KMS-11 (cell line): ENCODE measurements around the gene ME1.

Experiments used
- H2AFZ ChIP-seq: fragments of 200-600 bp; sonication (generic); 2 replicates; pipeline ENCODE4 v1.6.1; 2016; ENCODE audit warnings: antibody characterized with exemption, mixed run types, low read depth
- H3K27ac ChIP-seq: fragments of 200-600 bp; sonication (generic); 2 replicates; pipeline ENCODE4 v1.6.1; 2016; ENCODE audit warnings: mild to moderate bottlenecking, mixed run types
- H3K27me3 ChIP-seq: fragments of 200-600 bp; sonication (generic); 2 replicates; pipeline ENCODE4 v1.6.1; 2017; ENCODE audit warnings: mild to moderate bottlenecking, low read depth, mixed run types, moderate library complexity; ENCODE audit not compliant: insufficient read depth
- H3K36me3 ChIP-seq: fragments of 200-600 bp; sonication (generic); 2 replicates; pipeline ENCODE4 v1.6.1; 2017; ENCODE audit warnings: mild to moderate bottlenecking, mixed run types; ENCODE audit not compliant: insufficient read depth
- H3K4me1 ChIP-seq: fragments of 200-600 bp; sonication (generic); 2 replicates; pipeline ENCODE4 v1.6.1; 2016; ENCODE audit warnings: mild to moderate bottlenecking, low read depth, mixed run types; ENCODE audit not compliant: poor library complexity, severe bottlenecking
- H3K4me2 ChIP-seq: fragments of 200-600 bp; sonication (generic); 2 replicates; pipeline ENCODE4 v1.7.0; 2016; ENCODE audit warnings: mild to moderate bottlenecking, mixed run types
- H3K4me3 ChIP-seq: fragments of 200-600 bp; sonication (generic); IDR thresholded peaks from 2 replicates; pipeline ENCODE4 v1.6.1; 2017; ENCODE audit warnings: low read depth, low read length, mixed read lengths; ENCODE audit not compliant: insufficient read depth
- H3K79me2 ChIP-seq: fragments of 200-600 bp; sonication (generic); 2 replicates; pipeline ENCODE4 v1.6.1; 2016; ENCODE audit warnings: low read depth, mixed run types; ENCODE audit not compliant: insufficient read depth
- H3K9ac ChIP-seq: fragments of 200-600 bp; sonication (generic); 2 replicates; pipeline ENCODE4 v1.6.1; 2016; ENCODE audit warnings: mild to moderate bottlenecking, mixed run types
- H4K20me1 ChIP-seq: fragments of 200-600 bp; sonication (generic); 2 replicates; pipeline ENCODE4 v1.6.1; 2016; ENCODE audit warnings: mild to moderate bottlenecking, mixed run types; ENCODE audit not compliant: insufficient read depth
- CTCF ChIP-seq: fragments of 200-600 bp; sonication (generic); conservative IDR thresholded peaks from 2 replicates; pipeline ENCODE4 v1.6.1; 2017; ENCODE audit warnings: low read depth, mild to moderate bottlenecking, antibody characterized with exemption, low read length, moderate library complexity, mixed read lengths

Gene ME1

GRCh38 chr6:83215131-83216047 lies 215.5 kb downstream of the ME1 start:
- no peaks in the 10 kb centered on the region for H3K27me3 ChIP-seq
- no peaks in the 10 kb centered on the region for H3K79me2 ChIP-seq
- H3K27ac ChIP-seq, result no peak overlapping the region
- no peaks in the 10 kb centered on the region for H3K4me1 ChIP-seq
- no peak overlapping the region for H3K4me3 ChIP-seq
- no peaks in the 10 kb centered on the region for H3K36me3 ChIP-seq
- no peak overlapping the region for H3K9ac ChIP-seq
- H2AFZ ChIP-seq, result no peak overlapping the region
- no peaks in the 10 kb centered on the region for H4K20me1 ChIP-seq
- TF ChIP-seq CTCF, result peak; percentile 49
- H3K4me2 ChIP-seq, result no peak overlapping the region

- H3K4me2 ChIP-seq, result no peak overlapping the region
- no peaks in the 10 kb centered on the region for H3K79me2 ChIP-seq
- H3K9ac ChIP-seq, result no peak overlapping the region
- H3K27me3 ChIP-seq, result no peaks in the 10 kb centered on the region
- no peak overlapping the region for H3K27ac ChIP-seq
- no peak for TF ChIP-seq CTCF
- no peak overlapping the region for H2AFZ ChIP-seq
- no peaks in the 10 kb centered on the region for H3K36me3 ChIP-seq
- H3K4me1 ChIP-seq, result no peaks in the 10 kb centered on the region
- H4K20me1 ChIP-seq, result no peaks in the 10 kb centered on the region
- no peak overlapping the region for H3K4me3 ChIP-seq
Measured at GRCh38 chr6:83202031-83202430, 228.8 kb downstream of the ME1 start.

GRCh38 chr6:83199863-83200225 lies 231.0 kb downstream of the ME1 start:
- no peaks in the 10 kb centered on the region for H3K79me2 ChIP-seq
- TF ChIP-seq CTCF, result no peak
- H4K20me1 ChIP-seq, result no peaks in the 10 kb centered on the region
- H3K4me2 ChIP-seq, result no peak overlapping the region
- no peak overlapping the region for H3K9ac ChIP-seq
- no peaks in the 10 kb centered on the region for H3K36me3 ChIP-seq
- H3K27me3 ChIP-seq, result no peaks in the 10 kb centered on the region
- H3K4me1 ChIP-seq, result no peaks in the 10 kb centered on the region
- H2AFZ ChIP-seq, result no peak overlapping the region
- H3K27ac ChIP-seq, result no peak overlapping the region
- H3K4me3 ChIP-seq, result no peak overlapping the region

GRCh38 chr6:83199173-83199862 lies 231.5 kb downstream of the ME1 start:
- Histone ChIP-seq H3K4me1 (peaks cover 1% of the 10 kb centered on the region), H3K36me3 (no peaks in the 10 kb centered on the region), H3K79me2 (no peaks in the 10 kb centered on the region), H3K9ac (no peak overlapping the region), H4K20me1 (no peaks in the 10 kb centered on the region), H2AFZ (no peak overlapping the region), H3K4me3 (no peak overlapping the region), H3K27ac (no peak overlapping the region), H3K27me3 (no peaks in the 10 kb centered on the region), H3K4me2 (no peak overlapping the region)
- TF ChIP-seq CTCF, result no peak
